ENCODE data around the gene STARD9. TPM values are rescaled to one million over a fixed set of nuclear protein-coding genes. Genes with fewer than 3 reads are reported as not detected.

The STARD9 gene
- total and polyA plus RNA-seq, 2 of the 4 experiments (the other 2 are of a cell fraction), result 2.0 to 3.2 TPM

- Histone ChIP-seq H4K91ac (ENCODE audit: insufficient read depth, low read depth, low read length) (no peak overlapping the region), H3K4ac (ENCODE audit: low read depth, low read length) (no peak overlapping the region), H4K8ac (ENCODE audit: low read depth in 2 of 2, low read length in 2 of 2) (no peak overlapping the region), H3K36me3 (ENCODE audit: control insufficient read depth, insufficient read depth, low read length) (peaks cover 22% of the 10 kb centered on the region), H2AK9ac (replicated peaks; ENCODE audit: low read depth, low read length, poor library complexity) (no peak overlapping the region), H3K23ac (ENCODE audit: low read depth, low read length) (no peak overlapping the region), H3K4me3 (ENCODE audit: insufficient read depth, low read depth, low read length) (no peak overlapping the region), H3K9me3 (ENCODE audit: control insufficient read depth, insufficient read depth, low read length) (no peaks in the 10 kb centered on the region), H3K27me3 (ENCODE audit: control insufficient read depth, insufficient read depth, low read length) (no peaks in the 10 kb centered on the region), H3K9ac (ENCODE audit: low read depth, low read length) (no peak overlapping the region), H2BK120ac (ENCODE audit: low read depth, low read length) (no peak overlapping the region), H2BK5ac (ENCODE audit: low read depth, low read length, poor library complexity, severe bottlenecking) (no peak overlapping the region), H2BK15ac (ENCODE audit: low read depth, low read length) (no peak overlapping the region), H3K27ac (ENCODE audit: insufficient read depth, low read length) (no peak overlapping the region), H3K79me1 (ENCODE audit: low read depth in 1 of 2, low read length in 2 of 2) (no peaks in the 10 kb centered on the region), H2AFZ (replicated peaks; ENCODE audit: low read length, poor library complexity) (no peak overlapping the region), H3K4me2 (ENCODE audit: low read depth, low read length) (no peak overlapping the region), H4K20me1 (ENCODE audit: insufficient read depth, low read length) (no peaks in the 10 kb centered on the region), H3K56ac (ENCODE audit: extremely low read depth, insufficient read depth, low read length) (no peak overlapping the region), H3K18ac (ENCODE audit: low read depth, low read length) (no peak overlapping the region), H3K4me1 (ENCODE audit: control insufficient read depth, insufficient read depth, low read length) (no peaks in the 10 kb centered on the region), H4K5ac (ENCODE audit: low read depth, low read length) (no peak overlapping the region), H2AK5ac (ENCODE audit: low read depth, low read length) (no peak overlapping the region), H3K14ac (replicated peaks; ENCODE audit: low read depth, low read length) (no peak overlapping the region), H3K9me1 (ENCODE audit: insufficient read depth, low read length) (peaks cover 13% of the 10 kb centered on the region; the same call in 1 of the 2 replicates), H2BK20ac (ENCODE audit: low read depth, low read length) (no peak overlapping the region)
- BruUV-seq (replicated peaks), result no TSS peak
- no peak for ATAC-seq (ENCODE audit: low read depth)
- WGBS, 2 experiments (ENCODE audit: extremely low coverage in 2 of 2, insufficient read length in 1 of 2), result 57% methylated on average over 1 of the region's 6 CpGs; no CpG with 5 or more reads in 1 of the 2 experiments
- intact Hi-C loops (cut with micrococcal nuclease) (no loop called here), in situ Hi-C loops (cut with MboI; ENCODE audit: low sequenced_read_pairs) (no loop called here), dilution Hi-C loops (cut with HindIII; ENCODE audit: low sequenced_read_pairs, unreplicated experiment) (no loop called here)
- ChIA-PET POLR2A (ENCODE audit: unreplicated experiment) (no interaction called here), CTCF (no interaction called here)
- no peak for TF ChIP-seq FOS (IDR thresholded peaks at IDR 0.05; ENCODE audit: low read depth, low read length)
- no peak for DNase-seq
Measured at GRCh38 chr15:42695527-42696071, 120.2 kb downstream of the STARD9 start.

All from IMR-90 (cell line).